Measurements from ENCODE around the gene SLC29A2. TPM values are rescaled to one million over a fixed set of nuclear protein-coding genes. Genes with fewer than 3 reads are reported as not detected.

SLC29A2 gene
- total RNA-seq, 1 donor from 2014 or later = 7.9 TPM

DNA sequence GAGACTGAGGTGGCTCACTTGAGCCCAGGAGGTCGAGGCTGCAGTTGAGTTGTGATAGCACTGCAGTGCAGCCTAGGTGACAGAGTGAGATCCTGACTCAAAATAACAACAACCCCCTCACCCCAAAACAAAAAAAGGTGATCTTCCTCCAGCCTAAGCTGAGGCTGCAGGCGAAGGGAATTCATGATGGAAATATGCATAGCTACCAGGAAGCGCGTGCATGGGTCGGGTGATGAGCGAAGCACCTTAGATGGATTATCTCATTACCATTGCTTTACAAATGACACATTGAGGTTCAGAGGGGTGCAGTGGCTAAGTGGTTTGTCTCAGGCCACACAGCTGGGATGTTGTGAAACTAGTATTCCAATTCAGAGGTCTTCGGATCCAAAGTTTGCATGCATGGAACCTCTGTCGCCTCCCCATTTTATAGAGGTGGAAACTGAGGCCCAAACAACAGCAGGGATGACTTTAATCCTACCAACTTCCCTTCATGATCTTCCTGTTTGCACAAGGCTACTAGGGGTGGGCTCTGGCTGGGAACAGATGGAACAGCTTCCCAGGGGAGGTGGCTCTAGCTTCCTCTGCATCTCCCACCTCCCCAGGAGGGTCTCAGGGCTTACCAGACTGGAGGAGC lies 4.6 kb downstream of the SLC29A2 start:
- no peaks in the 10 kb centered on the region for H3K9me3 Mint-ChIP-seq (ENCODE audit: low read depth)
- DNase-seq (ENCODE audit: low spot score) = peak; percentile 32
- TF ChIP-seq, protein P1, sequence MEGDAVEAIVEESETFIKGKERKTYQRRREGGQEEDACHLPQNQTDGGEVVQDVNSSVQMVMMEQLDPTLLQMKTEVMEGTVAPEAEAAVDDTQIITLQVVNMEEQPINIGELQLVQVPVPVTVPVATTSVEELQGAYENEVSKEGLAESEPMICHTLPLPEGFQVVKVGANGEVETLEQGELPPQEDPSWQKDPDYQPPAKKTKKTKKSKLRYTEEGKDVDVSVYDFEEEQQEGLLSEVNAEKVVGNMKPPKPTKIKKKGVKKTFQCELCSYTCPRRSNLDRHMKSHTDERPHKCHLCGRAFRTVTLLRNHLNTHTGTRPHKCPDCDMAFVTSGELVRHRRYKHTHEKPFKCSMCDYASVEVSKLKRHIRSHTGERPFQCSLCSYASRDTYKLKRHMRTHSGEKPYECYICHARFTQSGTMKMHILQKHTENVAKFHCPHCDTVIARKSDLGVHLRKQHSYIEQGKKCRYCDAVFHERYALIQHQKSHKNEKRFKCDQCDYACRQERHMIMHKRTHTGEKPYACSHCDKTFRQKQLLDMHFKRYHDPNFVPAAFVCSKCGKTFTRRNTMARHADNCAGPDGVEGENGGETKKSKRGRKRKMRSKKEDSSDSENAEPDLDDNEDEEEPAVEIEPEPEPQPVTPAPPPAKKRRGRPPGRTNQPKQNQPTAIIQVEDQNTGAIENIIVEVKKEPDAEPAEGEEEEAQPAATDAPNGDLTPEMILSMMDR (IDR thresholded peaks at IDR 0.05) = no peak
- H3K27ac Mint-ChIP-seq (ENCODE audit: unreplicated experiment) = no peak overlapping the region
- no peak overlapping the region for H3K4me3 Mint-ChIP-seq (ENCODE audit: unreplicated experiment)
- peaks cover 16% of the 10 kb centered on the region for H3K4me1 Mint-ChIP-seq (ENCODE audit: low read depth)
- H3K36me3 Mint-ChIP-seq (ENCODE audit: low read depth) = peaks cover 4% of the 10 kb centered on the region
- H3K27me3 Mint-ChIP-seq (ENCODE audit: low read depth) = no peaks in the 10 kb centered on the region

DNA sequence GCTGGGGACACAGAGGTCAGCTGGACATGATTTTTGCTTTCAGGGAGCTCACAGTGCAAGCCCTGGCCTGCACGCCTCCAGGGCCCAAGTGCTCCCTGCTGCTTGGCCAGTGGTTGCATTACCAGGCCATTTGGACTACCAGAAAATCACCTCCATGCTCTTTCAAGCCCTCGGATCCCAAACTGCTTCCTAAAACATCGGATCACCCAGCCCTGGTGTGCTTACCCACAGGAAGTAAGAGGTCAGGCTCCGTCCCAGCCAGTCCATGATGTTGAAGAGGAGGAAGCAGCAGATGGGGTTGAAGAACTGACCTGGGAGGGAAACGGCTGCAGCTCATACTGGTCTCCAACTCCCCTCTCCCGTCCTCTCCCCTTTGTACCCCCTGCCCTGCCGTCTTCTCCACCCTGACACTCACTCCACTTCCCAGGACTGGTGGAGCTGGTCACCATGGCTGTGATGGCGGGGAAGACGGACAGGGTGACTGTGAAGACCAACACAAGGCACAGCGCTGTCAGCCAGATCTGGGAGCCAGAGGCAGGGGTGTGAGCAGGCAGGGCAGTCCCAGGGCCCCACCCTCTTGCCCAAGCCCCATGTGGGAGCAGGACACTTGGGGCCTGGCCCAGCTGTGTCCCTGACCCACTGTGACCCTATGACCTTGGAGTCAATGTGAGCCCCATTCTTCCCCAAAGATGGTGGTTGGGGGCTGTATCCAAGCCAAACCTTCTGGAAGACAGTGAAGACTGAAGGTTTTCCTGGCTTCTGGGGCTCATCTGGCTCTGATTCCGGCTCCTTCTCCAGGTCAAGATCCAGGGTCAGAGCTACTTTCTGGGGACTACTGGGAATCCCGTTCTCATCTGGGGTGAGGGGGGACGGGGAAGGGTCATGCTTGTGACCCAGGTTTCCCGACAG lies 5.6 kb downstream of the SLC29A2 start:
- TF ChIP-seq, protein P1 (IDR thresholded peaks at IDR 0.05) = no peak
- Mint-ChIP-seq H3K27ac (ENCODE audit: unreplicated experiment) (no peak overlapping the region), H3K36me3 (ENCODE audit: low read depth) (peaks cover 4% of the 10 kb centered on the region), H3K4me3 (ENCODE audit: unreplicated experiment) (no peak overlapping the region), H3K27me3 (ENCODE audit: low read depth) (no peaks in the 10 kb centered on the region), H3K4me1 (ENCODE audit: low read depth) (peaks cover 15% of the 10 kb centered on the region), H3K9me3 (ENCODE audit: low read depth) (no peaks in the 10 kb centered on the region)
- peak; percentile 67 for DNase-seq (ENCODE audit: low spot score)

DNA sequence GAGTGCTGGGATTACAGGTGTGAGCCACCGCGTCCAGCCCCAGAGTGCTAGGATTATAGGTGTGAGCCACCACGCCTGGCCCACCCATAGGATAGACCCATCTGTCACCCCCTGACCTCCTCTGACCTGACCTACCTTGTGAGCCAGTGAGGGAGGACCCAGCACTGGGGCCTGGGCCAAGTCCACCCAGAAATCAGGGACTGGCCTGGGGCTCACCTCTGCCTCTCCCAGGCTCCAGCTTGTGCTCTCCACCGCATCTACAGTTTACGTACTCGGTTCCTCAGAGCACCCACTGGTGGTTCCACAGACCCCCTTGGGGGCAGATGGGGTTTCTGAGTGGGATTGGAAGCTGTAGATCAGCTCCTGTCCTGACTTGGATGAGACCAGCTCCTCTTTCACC lies 6.4 kb downstream of the SLC29A2 start:
- Mint-ChIP-seq H3K27me3 (ENCODE audit: low read depth) (no peaks in the 10 kb centered on the region), H3K27ac (ENCODE audit: unreplicated experiment) (no peak overlapping the region), H3K4me1 (ENCODE audit: low read depth) (peaks cover 7% of the 10 kb centered on the region), H3K4me3 (ENCODE audit: unreplicated experiment) (no peak overlapping the region), H3K9me3 (ENCODE audit: low read depth) (no peaks in the 10 kb centered on the region), H3K36me3 (ENCODE audit: low read depth) (peaks cover 4% of the 10 kb centered on the region)
- DNase-seq (ENCODE audit: low spot score) = peak; percentile 57
- TF ChIP-seq, protein P1 (IDR thresholded peaks at IDR 0.05) = no peak

DNA sequence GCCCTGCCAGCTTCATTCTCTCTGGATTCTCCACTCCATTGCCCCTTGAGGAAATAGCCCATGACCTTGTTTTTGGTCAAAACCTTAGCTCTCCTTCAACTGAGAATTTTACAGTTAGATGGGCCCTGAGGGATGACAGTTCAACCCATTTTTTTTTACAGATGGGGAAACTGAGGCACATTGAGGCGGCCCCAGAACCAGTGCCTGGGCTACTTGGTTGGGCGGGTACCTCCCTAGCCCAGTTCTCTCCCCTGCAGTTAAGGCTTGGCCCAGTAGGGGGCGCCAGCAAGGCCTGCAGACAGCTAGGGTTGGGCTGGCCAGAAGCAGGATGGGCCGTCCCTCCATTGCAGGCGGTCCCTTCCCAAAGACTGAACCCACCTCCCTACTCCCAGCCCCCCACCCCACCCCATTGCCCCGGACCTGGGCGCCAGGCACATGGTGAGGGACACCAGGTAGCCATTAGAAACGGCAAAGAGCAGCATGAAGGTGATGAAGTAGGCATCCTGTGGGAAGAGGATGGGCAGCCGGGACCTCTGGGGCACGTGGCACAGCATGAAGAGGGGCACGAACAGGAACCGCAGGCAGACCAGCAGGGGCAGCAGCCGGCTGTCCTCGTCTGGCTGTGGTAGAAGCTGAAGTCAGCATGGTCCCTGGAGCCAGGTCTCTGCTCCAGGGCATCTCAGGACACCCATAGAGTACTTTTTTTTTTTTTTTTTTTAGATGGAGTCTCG lies 7.6 kb downstream of the SLC29A2 start:
- Mint-ChIP-seq H3K4me1 (ENCODE audit: low read depth) (no peaks in the 10 kb centered on the region), H3K27ac (ENCODE audit: unreplicated experiment) (no peak overlapping the region), H3K9me3 (ENCODE audit: low read depth) (no peaks in the 10 kb centered on the region), H3K27me3 (ENCODE audit: low read depth) (no peaks in the 10 kb centered on the region), H3K36me3 (ENCODE audit: low read depth) (peaks cover 4% of the 10 kb centered on the region), H3K4me3 (ENCODE audit: unreplicated experiment) (no peak overlapping the region)
- TF ChIP-seq, protein P1 (IDR thresholded peaks at IDR 0.05) = peak; percentile 79
- peak; percentile 90 for DNase-seq (ENCODE audit: low spot score)

DNA sequence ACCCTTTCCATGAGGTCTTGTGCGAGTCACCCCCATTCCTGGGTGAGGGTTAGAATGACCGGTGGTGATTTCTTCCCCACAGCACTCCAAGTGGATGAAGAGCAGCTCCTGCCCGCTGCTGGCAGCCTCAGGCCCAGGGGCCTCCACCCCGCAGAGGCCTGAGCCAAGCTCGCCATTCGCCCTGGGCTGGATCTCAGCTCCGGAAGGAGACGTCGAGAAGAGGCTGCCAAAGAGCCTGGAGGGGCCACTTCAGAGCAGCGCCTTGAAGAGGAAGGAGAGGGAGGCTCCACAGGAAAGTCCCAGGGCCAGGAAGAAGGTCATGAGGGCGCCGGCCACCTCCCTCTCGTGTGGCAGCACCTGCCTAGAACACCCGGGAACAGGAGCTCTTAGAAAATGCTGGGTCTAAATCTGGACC lies 8.4 kb downstream of the SLC29A2 start:
- no peak overlapping the region for H3K4me3 Mint-ChIP-seq (ENCODE audit: unreplicated experiment)
- H3K27ac Mint-ChIP-seq (ENCODE audit: unreplicated experiment) = no peak overlapping the region
- H3K9me3 Mint-ChIP-seq (ENCODE audit: low read depth) = no peaks in the 10 kb centered on the region
- TF ChIP-seq, protein P1 (IDR thresholded peaks at IDR 0.05) = no peak
- H3K36me3 Mint-ChIP-seq (ENCODE audit: low read depth) = peaks cover 4% of the 10 kb centered on the region
- no peaks in the 10 kb centered on the region for H3K27me3 Mint-ChIP-seq (ENCODE audit: low read depth)
- no peaks in the 10 kb centered on the region for H3K4me1 Mint-ChIP-seq (ENCODE audit: low read depth)
- no peak for DNase-seq (ENCODE audit: low spot score)

Measured in chondrocyte (in vitro differentiated cells).